HepG2 (cell line): ENCODE results near the gene VILL. TPM values are rescaled to one million over a fixed set of nuclear protein-coding genes. Genes with fewer than 3 reads are reported as not detected.

Source experiments
- CBX2 ChIP-seq, 2 experiments: fragments of 200-600 bp in 1 of 2; sonication (generic); formaldehyde crosslinking in 1 of 2; IDR thresholded peaks; 2 replicates each; pipeline versions ENCODE4 v1.7.0 to v1.8.1; 2018 to 2022; ENCODE audit warnings: low read depth in 2 of 2, low read length in 1 of 2, mild to moderate bottlenecking in 1 of 2, missing genetic modification reagents in 1 of 2
- CREM ChIP-seq, 2 experiments: sonication (generic) in 1 of 2; formaldehyde crosslinking in 1 of 2; IDR thresholded peaks; 2 replicates each; pipeline versions ENCODE4 v1.4.0 to v1.6.1; 2016 to 2020; ENCODE audit warnings: antibody characterized with exemption in 1 of 2, mild to moderate bottlenecking in 1 of 2, missing genetic modification reagents in 1 of 2
- HDAC2 ChIP-seq: sonication (generic); formaldehyde crosslinking; IDR thresholded peaks from 2 replicates; pipeline ENCODE4 v1.4.0; 2020; ENCODE audit warnings: missing genetic modification reagents
- NR1H2 ChIP-seq: sonication (generic); formaldehyde crosslinking; IDR thresholded peaks from 2 replicates; pipeline ENCODE4 v1.8.1; 2022; ENCODE audit warnings: low read depth, missing genetic modification reagents, borderline replicate concordance
- PHF5A ChIP-seq: IDR thresholded peaks from one replicate; pipeline ENCODE4 v1.6.1; 2018; ENCODE audit warnings: low read depth, missing genetic modification reagents; ENCODE audit not compliant: unreplicated experiment
- PITX1 ChIP-seq: sonication (generic); formaldehyde crosslinking; IDR thresholded peaks from 2 replicates; pipeline ENCODE4 v1.5.1; 2020; ENCODE audit warnings: mild to moderate bottlenecking, missing genetic modification reagents
- POLR2G ChIP-seq: fragments of 200-400 bp; formaldehyde crosslinking; IDR thresholded peaks from 2 replicates; pipeline ENCODE4 v1.6.1; 2018; ENCODE audit warnings: mild to moderate bottlenecking, low read depth, low read length, moderate library complexity
- SP4 ChIP-seq: sonication (generic); formaldehyde crosslinking; IDR thresholded peaks from 2 replicates; pipeline ENCODE4 v1.8.1; 2023; ENCODE audit warnings: mild to moderate bottlenecking, missing genetic modification reagents
- TBX2 ChIP-seq: sonication (generic); formaldehyde crosslinking; IDR thresholded peaks from 2 replicates; pipeline ENCODE4 v1.5.0; 2020; ENCODE audit warnings: missing genetic modification reagents, mild to moderate bottlenecking, borderline replicate concordance
- TCF12 ChIP-seq, 2 experiments: fragments of 450-650 bp in 1 of 2; sonication (generic) in 1 of 2; formaldehyde crosslinking in 1 of 2; IDR thresholded peaks; 2 replicates each; pipeline versions ENCODE4 v1.6.1 to v1.8.0; 2017 to 2022; ENCODE audit warnings: antibody characterized with exemption in 1 of 2, mild to moderate bottlenecking in 1 of 2, missing genetic modification reagents in 1 of 2, moderate library complexity in 1 of 2
- ZFP37 ChIP-seq: sonication (generic); formaldehyde crosslinking; IDR thresholded peaks from 2 replicates; pipeline ENCODE4 v1.4.0; 2020; ENCODE audit warnings: missing genetic modification reagents, borderline replicate concordance
- ZNF333 ChIP-seq: sonication (generic); formaldehyde crosslinking; IDR thresholded peaks from 2 replicates; pipeline ENCODE4 v1.4.0; 2020; ENCODE audit warnings: mild to moderate bottlenecking, missing genetic modification reagents, borderline replicate concordance
- ZNF616 ChIP-seq: sonication (generic); formaldehyde crosslinking; IDR thresholded peaks from 2 replicates; pipeline ENCODE4 v1.5.0; 2020; ENCODE audit warnings: low read depth, mild to moderate bottlenecking, missing genetic modification reagents
- ZSCAN25 ChIP-seq: sonication (generic); formaldehyde crosslinking; IDR thresholded peaks from 2 replicates; pipeline ENCODE4 v1.8.0; 2022; ENCODE audit warnings: mild to moderate bottlenecking, missing genetic modification reagents
- polyA plus RNA-seq, 8 experiments: library from polyadenylated mRNA; depleted of rRNA in 3 of 8; stranded (reverse) in 7 of 8; unstranded in 1 of 8; fragments of >200 nt; fragmentation: Illumina TruSeq in 4 of 8; extraction: Trizol in 4 of 8; gene quantifications; 2 replicates each; pipeline versions ENCODE4 v1.2.1 to v1.2.3, GENCODE V29; 2011 to 2016; ENCODE audit warnings: low read depth in 4 of 8, missing spikeins in 1 of 8, mixed read lengths in 1 of 8; ENCODE audit not compliant: insufficient read depth in 1 of 8
- total RNA-seq, 5 experiments: library from RNA; depleted of rRNA; stranded (reverse); fragments of >200 nt; fragmentation: Illumina TruSeq; extraction: Trizol; gene quantifications; 2 replicates each; pipeline ENCODE4 v1.2.3, GENCODE V29; 2016; ENCODE audit warnings: low read depth in 1 of 5
- TF ChIP-seq, protein P1 (sequence below): sonication (generic); formaldehyde crosslinking; IDR thresholded peaks from 2 replicates; pipeline ENCODE4 v1.5.0; 2020; ENCODE audit warnings: missing genetic modification reagents, mild to moderate bottlenecking, borderline replicate concordance
- TF ChIP-seq, protein P2 (sequence below): sonication (generic); formaldehyde crosslinking; IDR thresholded peaks from 2 replicates; pipeline ENCODE4 v1.4.0; 2020; ENCODE audit warnings: missing genetic modification reagents, borderline replicate concordance

The VILL gene
- total and polyA plus RNA-seq, 2 of the 13 experiments (the other 11 are each of a cell fraction or from before 2014, with no cell fraction given) = 3.2 to 5.3 TPM

DNA sequence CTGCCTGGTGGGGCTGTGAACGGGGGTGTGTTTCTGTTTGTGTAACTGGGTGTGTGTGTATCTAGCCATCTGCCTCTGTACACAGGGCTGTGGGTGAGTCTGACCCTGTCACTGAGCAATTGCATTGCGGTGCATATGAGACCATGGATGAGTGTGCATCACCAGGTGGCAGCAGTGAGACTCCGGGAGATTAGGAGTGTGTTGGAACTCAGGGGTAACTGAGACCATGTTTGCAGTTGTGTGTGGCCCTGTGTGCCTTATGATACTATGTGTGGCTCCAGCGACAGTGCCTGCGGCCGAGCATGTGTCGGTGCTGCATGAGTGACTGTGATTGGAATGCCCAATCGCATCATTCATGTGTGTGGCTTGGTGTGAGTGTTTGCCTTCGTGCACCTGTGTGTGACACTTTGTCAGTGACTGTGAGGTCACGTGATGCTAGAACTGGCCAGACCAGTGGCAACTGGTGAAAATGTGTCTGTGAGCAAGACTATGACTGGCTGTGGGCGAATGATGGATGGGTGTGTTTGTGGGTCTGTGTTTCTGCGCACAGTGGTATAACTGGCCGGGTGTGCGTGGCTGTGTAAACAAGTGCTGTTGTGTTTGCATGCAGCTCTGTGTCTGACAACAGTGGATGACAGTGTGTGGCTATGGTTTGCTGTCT lies 14.0 kb downstream of the VILL start (continued):
- no peak for TF ChIP-seq PHF5A
- TF ChIP-seq, protein P1, sequence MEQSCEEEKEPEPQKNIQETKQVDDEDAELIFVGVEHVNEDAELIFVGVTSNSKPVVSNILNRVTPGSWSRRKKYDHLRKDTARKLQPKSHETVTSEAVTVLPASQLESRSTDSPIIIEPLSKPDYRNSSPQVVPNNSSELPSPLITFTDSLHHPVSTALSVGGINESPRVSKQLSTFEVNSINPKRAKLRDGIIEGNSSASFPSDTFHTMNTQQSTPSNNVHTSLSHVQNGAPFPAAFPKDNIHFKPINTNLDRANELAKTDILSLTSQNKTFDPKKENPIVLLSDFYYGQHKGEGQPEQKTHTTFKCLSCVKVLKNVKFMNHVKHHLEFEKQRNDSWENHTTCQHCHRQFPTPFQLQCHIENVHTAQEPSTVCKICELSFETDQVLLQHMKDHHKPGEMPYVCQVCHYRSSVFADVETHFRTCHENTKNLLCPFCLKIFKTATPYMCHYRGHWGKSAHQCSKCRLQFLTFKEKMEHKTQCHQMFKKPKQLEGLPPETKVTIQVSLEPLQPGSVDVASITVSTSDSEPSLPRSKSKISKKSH = no peak
- TF ChIP-seq, protein P2, sequence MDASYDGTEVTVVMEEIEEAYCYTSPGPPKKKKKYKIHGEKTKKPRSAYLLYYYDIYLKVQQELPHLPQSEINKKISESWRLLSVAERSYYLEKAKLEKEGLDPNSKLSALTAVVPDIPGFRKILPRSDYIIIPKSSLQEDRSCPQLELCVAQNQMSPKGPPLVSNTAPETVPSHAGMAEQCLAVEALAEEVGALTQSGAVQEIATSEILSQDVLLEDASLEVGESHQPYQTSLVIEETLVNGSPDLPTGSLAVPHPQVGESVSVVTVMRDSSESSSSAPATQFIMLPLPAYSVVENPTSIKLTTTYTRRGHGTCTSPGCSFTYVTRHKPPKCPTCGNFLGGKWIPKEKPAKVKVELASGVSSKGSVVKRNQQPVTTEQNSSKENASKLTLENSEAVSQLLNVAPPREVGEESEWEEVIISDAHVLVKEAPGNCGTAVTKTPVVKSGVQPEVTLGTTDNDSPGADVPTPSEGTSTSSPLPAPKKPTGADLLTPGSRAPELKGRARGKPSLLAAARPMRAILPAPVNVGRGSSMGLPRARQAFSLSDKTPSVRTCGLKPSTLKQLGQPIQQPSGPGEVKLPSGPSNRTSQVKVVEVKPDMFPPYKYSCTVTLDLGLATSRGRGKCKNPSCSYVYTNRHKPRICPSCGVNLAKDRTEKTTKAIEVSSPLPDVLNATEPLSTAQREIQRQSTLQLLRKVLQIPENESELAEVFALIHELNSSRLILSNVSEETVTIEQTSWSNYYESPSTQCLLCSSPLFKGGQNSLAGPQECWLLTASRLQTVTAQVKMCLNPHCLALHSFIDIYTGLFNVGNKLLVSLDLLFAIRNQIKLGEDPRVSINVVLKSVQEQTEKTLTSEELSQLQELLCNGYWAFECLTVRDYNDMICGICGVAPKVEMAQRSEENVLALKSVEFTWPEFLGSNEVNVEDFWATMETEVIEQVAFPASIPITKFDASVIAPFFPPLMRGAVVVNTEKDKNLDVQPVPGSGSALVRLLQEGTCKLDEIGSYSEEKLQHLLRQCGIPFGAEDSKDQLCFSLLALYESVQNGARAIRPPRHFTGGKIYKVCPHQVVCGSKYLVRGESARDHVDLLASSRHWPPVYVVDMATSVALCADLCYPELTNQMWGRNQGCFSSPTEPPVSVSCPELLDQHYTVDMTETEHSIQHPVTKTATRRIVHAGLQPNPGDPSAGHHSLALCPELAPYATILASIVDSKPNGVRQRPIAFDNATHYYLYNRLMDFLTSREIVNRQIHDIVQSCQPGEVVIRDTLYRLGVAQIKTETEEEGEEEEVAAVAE (CRISPR knock-in tag) = peak; percentile 43; the same call in 1 of the 2 replicates
- TF ChIP-seq ZNF333 (CRISPR knock-in tag) = no peak
- no peak for TF ChIP-seq TCF12 (IDR thresholded peaks at IDR 0.05)
- no peak for TF ChIP-seq TCF12 (CRISPR knock-in tag; IDR thresholded peaks at IDR 0.05)
- 0 out of 2 replicates have a peak, but pooled peaks have one; percentile 28 for TF ChIP-seq ZFP37 (CRISPR knock-in tag)
- TF ChIP-seq PITX1 (CRISPR knock-in tag) = peak; percentile 76; the same call in 1 of the 2 replicates
- TF ChIP-seq HDAC2 (CRISPR knock-in tag) = peak; percentile 75; the same call in 1 of the 2 replicates
- TF ChIP-seq NR1H2 (CRISPR knock-in tag) = no peak
- TF ChIP-seq CBX2 (IDR thresholded peaks at IDR 0.05; ENCODE audit: low read depth, low read length) = no peak
- no peak for TF ChIP-seq CBX2 (CRISPR knock-in tag; IDR thresholded peaks at IDR 0.05; ENCODE audit: low read depth)
- TF ChIP-seq ZSCAN25 (CRISPR knock-in tag) = no peak
- no peak; the same call in 1 of the 2 replicates for TF ChIP-seq CREM (IDR thresholded peaks at IDR 0.05)
- no peak for TF ChIP-seq CREM (CRISPR knock-in tag; IDR thresholded peaks at IDR 0.05)
- 0 out of 2 replicates have a peak, but pooled peaks have one; percentile 14 for TF ChIP-seq ZNF616 (CRISPR knock-in tag)
- TF ChIP-seq POLR2G = no peak
- peak; percentile 13; the same call in 1 of the 2 replicates for TF ChIP-seq SP4 (CRISPR knock-in tag)
- 0 out of 2 replicates have a peak, but pooled peaks have one; percentile 13 for TF ChIP-seq TBX2 (CRISPR knock-in tag)
